Suppressor macrophage treated with lipopolysaccharide for 1 hour (primary cell): ENCODE measurements around the gene CLECL1.
"Not testable (repeated sequence)": the region's sequence is repeated elsewhere in the genome, so short reads cannot be mapped to it uniquely, and the experiment has no call there.

Experiments
- DNase-seq, 3 donors: peaks; one replicate each; pipeline ENCODE4 v3.0.0-alpha.2; 2020 to 2022

The CLECL1 gene

DNA sequence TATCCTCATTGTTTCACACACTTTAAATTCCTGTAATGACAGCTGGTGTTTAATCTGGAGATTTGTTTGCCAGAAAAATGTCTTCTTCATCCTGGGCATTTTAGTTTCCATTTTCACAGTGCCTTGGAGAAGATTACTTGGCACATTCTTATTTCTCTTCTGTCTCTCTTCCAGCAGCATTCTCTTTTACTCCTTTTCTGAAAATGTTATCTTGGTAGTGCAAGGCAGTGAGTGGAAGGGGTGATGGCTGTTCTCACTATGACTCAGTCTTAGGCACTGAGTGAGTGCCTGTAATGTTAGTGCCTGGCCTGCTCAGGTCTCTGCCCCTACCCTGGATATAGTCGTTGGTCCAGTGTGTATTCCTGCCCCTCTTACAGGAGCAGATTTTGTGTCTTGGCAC, 13.1 kb downstream of the CLECL1 start:
- no peak for DNase-seq

DNA sequence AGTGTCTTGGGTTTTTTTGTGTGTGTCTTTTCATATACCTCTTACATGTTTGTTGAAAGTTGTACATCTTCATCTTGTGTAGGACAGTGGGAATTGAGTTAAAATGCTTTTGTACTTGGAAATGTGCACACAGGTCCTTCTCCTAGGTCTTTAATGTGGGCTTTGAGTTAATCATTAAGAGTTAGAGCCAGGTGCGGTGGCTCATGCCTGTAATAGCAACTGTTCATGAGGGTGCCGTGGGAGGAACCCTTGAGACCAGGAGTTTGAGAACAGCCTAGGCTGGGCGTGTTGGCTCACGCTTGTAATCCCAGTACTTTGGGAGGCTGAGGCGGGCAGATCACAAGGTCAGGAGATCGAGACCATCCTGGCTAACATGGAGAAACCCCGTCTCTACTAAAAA, 13.9 kb downstream of the CLECL1 start:
- no peak for DNase-seq

- no peak for DNase-seq
These were observed 15.6 kb downstream of the CLECL1 start for GRCh38 chr12:9717070-9717925.

DNA sequence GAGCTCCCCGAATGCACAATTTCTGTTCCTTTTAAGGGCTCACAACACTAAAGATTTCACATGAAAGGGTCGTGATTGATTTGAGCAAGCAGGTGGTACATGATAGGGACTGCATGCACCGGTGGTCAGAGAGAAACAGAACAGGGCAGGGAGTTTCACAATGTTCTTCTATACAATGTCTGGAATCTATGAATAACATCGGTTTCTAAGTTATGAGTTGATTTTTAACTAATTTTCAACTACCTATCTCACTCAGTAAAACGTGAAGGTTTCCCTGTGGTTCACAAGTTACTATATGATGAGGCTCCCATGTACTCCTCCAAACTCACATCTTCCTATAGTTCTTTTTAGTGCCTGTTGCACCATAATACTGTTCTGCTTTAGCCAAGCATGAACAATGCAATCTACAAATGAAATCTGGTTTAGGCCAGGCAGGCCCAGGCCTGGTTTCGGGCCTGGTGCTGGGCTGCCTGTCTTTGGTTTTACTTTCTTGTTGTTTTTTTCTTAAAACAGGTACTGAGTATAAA, 19.8 kb downstream of the CLECL1 start:
- not testable (repeated sequence) for DNase-seq

DNA sequence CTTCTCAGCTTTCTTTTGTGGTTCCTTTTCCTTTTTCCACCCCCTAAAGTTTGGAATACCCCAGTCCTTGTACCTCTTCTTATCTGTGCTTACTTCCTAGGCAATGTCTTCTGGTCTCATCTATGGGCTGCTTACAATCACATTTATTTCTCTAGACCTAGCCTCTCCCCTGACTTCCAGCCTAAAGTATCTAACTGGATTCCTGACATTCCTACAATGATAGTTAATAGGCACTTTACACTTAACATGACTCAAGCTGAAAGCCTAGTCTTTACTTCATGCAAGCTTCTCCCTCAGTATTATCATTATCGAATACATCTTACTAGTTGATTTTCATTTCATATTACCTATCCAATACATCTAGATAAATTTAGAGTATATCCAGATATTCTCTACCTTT, 21.2 kb downstream of the CLECL1 start:
- DNase-seq, result no peak

DNA sequence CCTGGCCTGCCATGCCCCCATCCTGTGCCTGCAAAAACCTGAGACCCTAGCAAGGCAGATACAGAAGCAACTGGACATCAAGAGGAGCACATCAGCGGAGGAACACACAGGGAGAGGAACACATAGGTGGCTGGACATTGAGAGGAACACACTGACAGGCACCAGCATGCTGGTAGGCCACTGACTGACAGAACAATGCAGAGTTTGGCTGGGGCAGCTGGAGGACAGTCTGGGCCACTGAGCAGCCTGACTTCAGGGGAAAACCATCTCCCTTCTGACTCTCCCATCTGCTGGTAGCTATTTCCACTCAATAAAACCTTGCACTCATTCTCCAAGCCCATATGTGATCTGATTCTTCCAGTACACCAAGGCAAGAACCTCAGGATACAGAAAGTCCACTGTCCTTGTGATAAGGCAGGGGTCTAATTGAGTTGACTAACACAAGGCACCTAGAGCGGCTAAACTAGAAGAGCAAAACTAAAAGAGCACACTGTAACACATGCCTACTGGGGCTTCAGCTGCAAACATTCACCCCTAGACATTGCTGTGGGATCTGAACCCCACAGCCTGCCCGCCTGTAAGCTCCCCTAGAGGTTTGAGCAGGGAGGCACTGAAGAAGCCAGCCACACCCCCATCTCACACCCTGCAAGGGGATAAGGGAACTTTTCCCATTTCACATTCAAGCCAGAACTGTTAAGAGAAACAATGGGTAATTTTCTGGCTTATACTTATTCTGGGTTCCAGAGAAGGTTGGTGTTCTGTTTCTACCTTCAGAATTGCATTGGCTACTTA, 22.1 kb downstream of the CLECL1 start:
- no peak for DNase-seq

DNA sequence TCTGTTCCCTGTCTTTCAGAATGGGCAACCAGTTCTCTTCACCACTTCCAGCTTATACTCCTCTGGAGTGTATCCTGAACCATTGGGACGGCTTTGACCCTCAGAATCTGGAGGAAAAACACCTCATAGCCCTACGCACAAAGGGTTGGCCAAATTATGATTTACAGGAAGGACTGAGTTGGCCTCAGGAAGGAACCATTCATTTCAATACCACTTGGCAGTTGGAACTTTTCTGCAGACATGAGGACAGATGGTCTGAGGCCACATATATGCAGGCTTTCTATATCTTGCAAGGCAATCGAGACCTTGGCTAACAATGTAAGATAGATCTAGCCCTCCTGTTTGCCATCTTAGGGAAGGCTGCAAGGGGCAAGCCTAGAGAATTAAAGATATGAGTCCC, 24.0 kb downstream of the CLECL1 start:
- no peak for DNase-seq

DNA sequence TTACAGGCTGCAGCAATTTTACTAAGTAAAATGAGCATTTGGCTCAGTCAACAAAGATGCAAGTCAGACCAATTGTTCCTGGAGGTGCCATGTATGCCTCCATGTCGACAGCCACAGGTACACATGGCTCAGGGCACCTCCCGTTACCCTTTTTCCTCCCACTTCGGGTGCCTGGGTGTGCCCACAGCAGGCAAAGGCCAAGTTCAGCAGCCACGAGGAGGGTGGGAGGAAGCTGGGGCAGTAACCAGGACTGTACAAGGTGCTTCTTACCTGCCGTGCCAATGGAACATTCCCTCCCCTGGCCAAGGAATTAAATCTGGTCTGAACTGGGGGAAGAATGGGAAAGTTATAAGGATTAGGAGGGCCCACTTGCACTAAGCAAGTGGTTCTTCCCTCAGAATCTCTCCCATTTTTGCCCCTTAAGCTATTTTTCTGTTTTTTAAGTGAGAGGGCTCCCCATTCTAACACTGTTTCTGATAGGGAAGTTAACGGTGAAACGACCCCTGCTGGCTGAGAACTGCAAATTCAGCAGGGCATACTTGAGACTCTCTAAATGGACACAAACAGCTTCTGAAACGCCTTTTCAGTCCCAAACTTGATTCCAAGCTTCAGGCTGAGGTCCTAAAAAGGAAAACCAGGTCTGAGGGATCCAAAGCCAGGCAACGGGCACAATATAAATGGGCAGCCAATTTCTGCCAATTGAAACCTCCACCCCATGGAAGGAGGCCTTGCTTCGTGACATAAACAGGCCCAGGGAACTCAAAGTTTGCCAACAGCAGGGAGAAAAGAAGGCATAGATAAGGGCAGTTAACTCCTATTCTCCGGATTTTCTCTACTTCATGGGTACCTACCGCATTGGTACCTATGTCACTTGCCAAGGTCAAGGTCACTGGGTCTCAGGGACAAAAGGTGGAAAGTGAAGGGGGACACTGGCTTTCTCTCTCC, 24.8 kb downstream of the CLECL1 start:
- peak; percentile 69 to 82 (median 73) for DNase-seq

DNA sequence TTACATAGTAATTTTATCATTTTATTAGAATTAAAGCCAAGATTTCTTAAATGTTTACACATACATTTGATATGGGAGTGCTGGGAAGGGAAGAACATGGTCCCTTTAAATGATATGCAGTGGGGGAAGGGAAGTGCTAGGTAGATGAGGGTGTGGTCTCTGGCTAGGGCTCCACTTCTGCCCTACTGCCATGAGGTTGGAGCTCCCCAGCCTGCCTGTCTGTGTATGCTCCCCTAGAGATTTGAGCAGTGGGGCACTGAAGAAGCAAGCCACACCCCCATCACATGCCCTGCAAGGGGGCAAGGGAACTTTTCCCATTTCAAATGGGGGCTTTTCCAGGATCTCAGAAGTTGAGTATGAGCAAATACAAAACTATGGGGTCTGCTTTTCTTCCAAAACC, 25.5 kb downstream of the CLECL1 start:
- no peak for DNase-seq

GRCh38 chr12:9706086-9706685, 26.7 kb downstream of the CLECL1 start:
- DNase-seq, result peak; percentile 47 to 64 (median 61)

DNA sequence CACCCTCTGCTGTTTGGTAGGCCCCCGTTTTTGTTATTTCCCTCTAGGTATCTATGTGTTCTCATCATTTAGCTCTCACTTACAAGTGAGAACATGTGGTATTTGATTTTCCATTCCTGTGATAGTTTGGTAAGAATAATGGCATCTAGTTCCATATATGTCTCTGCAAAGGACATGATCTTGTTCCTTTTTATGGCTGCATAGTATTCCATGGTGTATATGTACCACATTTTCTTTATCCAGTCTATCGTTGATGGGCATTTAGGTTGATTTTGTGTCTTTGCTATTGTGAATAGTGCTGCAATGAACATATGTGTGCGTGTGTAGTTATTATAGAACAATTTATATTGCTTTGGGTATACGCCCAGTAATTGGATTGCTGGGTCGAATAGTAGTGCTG, 28.3 kb downstream of the CLECL1 start:
- not testable (repeated sequence) for DNase-seq

- no peak for DNase-seq
These were observed 30.6 kb downstream of the CLECL1 start for GRCh38 chr12:9702255-9702654.

GRCh38 chr12:9701380-9702154, 31.3 kb downstream of the CLECL1 start:
- peak; percentile 31 to 52 (median 34) for DNase-seq

- DNase-seq, result no peak
These were observed 32.3 kb downstream of the CLECL1 start for GRCh38 chr12:9700606-9700956.

DNA sequence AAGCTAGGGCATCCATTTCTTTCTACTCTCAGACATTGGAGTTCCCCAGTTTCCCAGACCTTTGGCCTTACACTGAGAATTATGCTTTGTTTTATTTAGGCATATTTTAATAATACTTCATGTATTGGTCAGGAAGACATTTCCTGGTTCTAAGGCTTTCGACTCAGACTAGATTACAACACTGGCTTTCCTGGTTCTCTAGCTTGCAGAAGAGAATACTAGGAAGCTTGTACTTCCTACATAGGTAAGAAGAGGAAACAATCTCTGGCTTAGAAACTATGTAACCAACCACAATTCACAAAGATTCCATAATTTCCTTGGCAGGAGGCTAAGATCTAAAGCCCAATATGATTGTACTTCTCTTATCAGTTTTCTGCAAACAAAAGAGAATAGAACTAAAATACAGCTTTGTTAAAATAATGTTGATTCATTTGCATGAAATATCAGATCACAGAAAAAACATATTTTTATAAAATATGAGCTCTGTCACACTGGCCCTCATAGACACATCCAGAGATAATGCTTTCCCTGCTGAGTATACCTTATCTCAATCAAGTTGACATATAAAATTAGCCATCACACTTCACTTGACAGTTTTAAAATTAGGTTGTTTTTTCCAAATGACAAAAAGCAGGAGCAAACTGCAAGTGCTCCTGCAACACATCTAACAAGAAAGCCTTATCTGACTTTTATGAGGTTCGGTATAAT, 32.8 kb downstream of the CLECL1 start:
- no peak for DNase-seq

DNA sequence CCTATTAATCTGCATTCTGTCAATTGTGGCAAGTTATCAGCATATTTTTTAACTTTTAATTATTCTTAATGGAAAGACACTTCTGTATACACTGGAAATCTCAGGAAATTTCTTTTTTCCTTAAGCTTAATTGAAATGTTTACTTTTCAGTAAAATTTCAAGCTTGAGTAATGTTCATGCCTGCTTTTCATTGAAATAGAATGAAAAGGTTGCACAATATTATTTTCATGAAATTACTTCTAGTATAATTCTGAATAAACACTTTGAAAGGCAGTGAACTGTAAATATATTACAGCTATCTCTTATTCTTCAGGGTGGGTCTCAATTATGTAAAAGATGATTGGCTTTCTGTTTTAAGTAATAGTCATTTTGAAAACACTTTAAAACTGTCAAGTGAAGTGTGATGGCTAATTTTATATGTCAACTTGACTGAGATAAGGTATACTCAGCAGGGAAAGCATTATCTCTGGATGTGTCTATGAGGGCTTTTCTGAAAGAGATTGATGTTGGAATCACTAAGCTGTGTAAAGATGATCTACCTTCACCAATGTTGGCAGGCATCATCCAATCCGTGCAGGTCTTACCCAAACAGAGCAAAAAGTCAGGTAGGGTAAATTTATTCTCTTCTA, 33.5 kb downstream of the CLECL1 start:
- no peak for DNase-seq

DNA sequence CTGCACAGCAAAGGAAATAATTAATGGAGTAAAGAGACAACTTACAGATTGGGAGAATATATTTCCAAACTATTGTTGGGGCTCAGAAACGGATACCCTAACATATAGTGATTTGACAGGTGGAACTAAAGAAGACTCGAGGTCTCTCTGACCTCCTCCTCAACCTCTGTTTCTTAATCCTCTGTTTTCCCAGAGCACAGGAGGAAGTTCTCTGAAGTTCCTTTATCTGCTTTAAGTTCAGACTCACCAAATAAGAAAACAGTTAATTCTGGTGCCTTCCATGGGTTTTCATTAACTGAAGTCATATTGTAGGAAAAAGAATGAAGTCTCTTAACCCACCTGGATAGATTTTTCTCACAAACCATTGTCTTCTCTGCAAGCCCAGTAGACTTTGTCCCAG, 34.2 kb downstream of the CLECL1 start:
- peak; percentile 38 to 49 (median 43) for DNase-seq

GRCh38 chr12:9697619-9698018, 35.3 kb downstream of the CLECL1 start:
- no peak for DNase-seq

- not testable (repeated sequence) for DNase-seq
These were observed 37.2 kb downstream of the CLECL1 start for GRCh38 chr12:9695661-9696060.

DNA sequence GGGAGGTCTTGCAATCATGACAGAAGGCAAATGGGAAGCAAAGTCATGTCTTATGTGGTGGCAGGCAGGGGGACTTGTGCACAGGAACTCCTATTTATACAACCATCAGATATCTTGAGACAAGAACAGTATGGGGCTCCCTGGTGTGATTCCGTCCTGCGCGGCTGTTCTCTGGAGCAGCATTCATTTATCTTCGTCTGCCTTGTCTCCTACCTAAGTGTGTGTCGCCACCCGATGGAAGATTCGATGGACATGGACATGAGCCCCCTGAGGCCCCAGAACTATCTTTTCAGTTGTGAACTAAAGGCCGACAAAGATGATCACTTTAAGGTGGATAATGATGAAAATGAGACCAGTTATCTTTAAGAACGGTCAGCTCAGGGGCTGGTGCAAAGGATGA, 37.7 kb downstream of the CLECL1 start:
- not testable (repeated sequence) for DNase-seq
